HTERT RPE-1 (cell line): Measurements from ENCODE around the gene NEURL1.

ENCODE experiments used
- in situ Hi-C: fragments of 300-500 bp; cut with MboI; formaldehyde crosslinking; loops from 4 replicates; pipeline ENCODE4 v1.14.3; 2020; ENCODE audit warnings: low sequenced_read_pairs

NEURL1 gene

GRCh38 chr10:103544657-103545310 lies 51.3 kb downstream of the NEURL1 start:
- in situ Hi-C loops = no loop called here

- in situ Hi-C loops = no loop called here
These were observed 51.9 kb downstream of the NEURL1 start for GRCh38 chr10:103545366-103545765.

GRCh38 chr10:103545771-103546281 lies 52.3 kb downstream of the NEURL1 start:
- in situ Hi-C loops = no loop called here

GRCh38 chr10:103546401-103546800 lies 52.9 kb downstream of the NEURL1 start:
- in situ Hi-C loops = no loop called here

- in situ Hi-C loops = no loop called here
These were observed 54.0 kb downstream of the NEURL1 start for GRCh38 chr10:103547391-103547946.

GRCh38 chr10:103548006-103548405 lies 54.5 kb downstream of the NEURL1 start:
- in situ Hi-C loops = no loop called here

GRCh38 chr10:103548581-103549348 lies 55.3 kb downstream of the NEURL1 start:
- in situ Hi-C loops = no loop called here

- in situ Hi-C loops = no loop called here
These were observed 55.8 kb downstream of the NEURL1 start for GRCh38 chr10:103549349-103549685.

GRCh38 chr10:103550229-103550628 lies 56.7 kb downstream of the NEURL1 start:
- in situ Hi-C loops = no loop called here

- in situ Hi-C loops = no loop called here
These were observed 58.4 kb downstream of the NEURL1 start for GRCh38 chr10:103551619-103552602.

GRCh38 chr10:103552856-103553742 lies 59.6 kb downstream of the NEURL1 start:
- in situ Hi-C loops = no loop called here

- in situ Hi-C loops = no loop called here
These were observed 60.4 kb downstream of the NEURL1 start for GRCh38 chr10:103553743-103554487.

GRCh38 chr10:103554488-103555324 lies 61.2 kb downstream of the NEURL1 start:
- in situ Hi-C loops = no loop called here

- in situ Hi-C loops = no loop called here
These were observed 61.8 kb downstream of the NEURL1 start for GRCh38 chr10:103555325-103555649.

GRCh38 chr10:103555712-103556111 lies 62.2 kb downstream of the NEURL1 start:
- in situ Hi-C loops = no loop called here

- in situ Hi-C loops = no loop called here
These were observed 63.0 kb downstream of the NEURL1 start for GRCh38 chr10:103556383-103557007.

GRCh38 chr10:103557455-103557854 lies 64.0 kb downstream of the NEURL1 start:
- in situ Hi-C loops = no loop called here

GRCh38 chr10:103558911-103559310 lies 65.4 kb downstream of the NEURL1 start:
- in situ Hi-C loops = no loop called here
